Measurements from ENCODE around the gene APBB2.

GRCh38 chr4:41012911-41013310, 201.4 kb downstream of the APBB2 start:
- TF ChIP-seq, protein P1, sequence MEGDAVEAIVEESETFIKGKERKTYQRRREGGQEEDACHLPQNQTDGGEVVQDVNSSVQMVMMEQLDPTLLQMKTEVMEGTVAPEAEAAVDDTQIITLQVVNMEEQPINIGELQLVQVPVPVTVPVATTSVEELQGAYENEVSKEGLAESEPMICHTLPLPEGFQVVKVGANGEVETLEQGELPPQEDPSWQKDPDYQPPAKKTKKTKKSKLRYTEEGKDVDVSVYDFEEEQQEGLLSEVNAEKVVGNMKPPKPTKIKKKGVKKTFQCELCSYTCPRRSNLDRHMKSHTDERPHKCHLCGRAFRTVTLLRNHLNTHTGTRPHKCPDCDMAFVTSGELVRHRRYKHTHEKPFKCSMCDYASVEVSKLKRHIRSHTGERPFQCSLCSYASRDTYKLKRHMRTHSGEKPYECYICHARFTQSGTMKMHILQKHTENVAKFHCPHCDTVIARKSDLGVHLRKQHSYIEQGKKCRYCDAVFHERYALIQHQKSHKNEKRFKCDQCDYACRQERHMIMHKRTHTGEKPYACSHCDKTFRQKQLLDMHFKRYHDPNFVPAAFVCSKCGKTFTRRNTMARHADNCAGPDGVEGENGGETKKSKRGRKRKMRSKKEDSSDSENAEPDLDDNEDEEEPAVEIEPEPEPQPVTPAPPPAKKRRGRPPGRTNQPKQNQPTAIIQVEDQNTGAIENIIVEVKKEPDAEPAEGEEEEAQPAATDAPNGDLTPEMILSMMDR (IDR thresholded peaks at IDR 0.05): no peak
- no peak for TF ChIP-seq POLR2A (IDR thresholded peaks at IDR 0.05)
- TF ChIP-seq POLR2AphosphoS5 (IDR thresholded peaks at IDR 0.05): no peak

Measured in prostate gland (tissue), 2 donors.